IMR-90 (cell line): ENCODE measurements around the gene MTHFD2. TPM values are rescaled to one million over a fixed set of nuclear protein-coding genes. Genes with fewer than 3 reads are reported as not detected.

Experiments
- ATAC-seq: fragments of 200-7000 bp; cut with Tn5 transposase; 2 replicates; pipeline ENCODE4 v1.9.1; 2020; ENCODE audit warnings: low read depth, mild to moderate bottlenecking, moderate library complexity
- BruUV-seq: library from RNA; stranded (reverse); fragments of 400-500 nt; replicated peaks from 2 replicates; lab custom pipeline; 2021; lab: Mats Ljungman, UMichigan
- CTCF ChIA-PET: fragments of 300-600 bp; formaldehyde crosslinking; extraction: SDS; loops from one replicate; lab custom pipeline; 2021; ENCODE audit warnings: antibody characterized with exemption; lab: Yijun Ruan, JAX
- POLR2A ChIA-PET: fragments of 300-600 bp; sonication (Branson Sonifier 250); formaldehyde crosslinking; loops from one replicate; lab custom pipeline; 2022; ENCODE audit warnings: antibody characterized with exemption; ENCODE audit not compliant: unreplicated experiment; lab: Charles Lee
- DNase-seq: peaks from one replicate; pipeline ENCODE4 v3.0.0; 2013
- H2AFZ ChIP-seq: replicated peaks from 2 replicates; pipeline ENCODE3; 2013; ENCODE audit warnings: low read length, mild to moderate bottlenecking; ENCODE audit not compliant: poor library complexity
- H2AK5ac ChIP-seq: 2 replicates; pipeline ENCODE4 v1.6.1; 2013; ENCODE audit warnings: low read depth, low read length, inconsistent platforms
- H2AK9ac ChIP-seq: replicated peaks from 2 replicates; pipeline ENCODE3; 2013; ENCODE audit warnings: mild to moderate bottlenecking, low read depth, low read length, moderate library complexity; ENCODE audit not compliant: poor library complexity
- H2BK120ac ChIP-seq: 2 replicates; pipeline ENCODE4 v1.6.1; 2013; ENCODE audit warnings: low read depth, low read length, inconsistent platforms
- H2BK15ac ChIP-seq: 3 replicates; pipeline ENCODE4 v1.6.1; 2013; ENCODE audit warnings: low read depth, low read length, inconsistent platforms
- H2BK20ac ChIP-seq: 2 replicates; pipeline ENCODE4 v1.6.1; 2013; ENCODE audit warnings: low read depth, mild to moderate bottlenecking, inconsistent platforms, low read length, moderate library complexity
- H2BK5ac ChIP-seq: 2 replicates; pipeline ENCODE4 v1.6.1; 2013; ENCODE audit warnings: mild to moderate bottlenecking, low read depth, low read length, inconsistent platforms; ENCODE audit not compliant: poor library complexity, severe bottlenecking
- H3K14ac ChIP-seq: replicated peaks from 2 replicates; pipeline ENCODE4 v1.6.1; 2013; ENCODE audit warnings: low read depth, low read length, inconsistent platforms
- H3K18ac ChIP-seq: 2 replicates; pipeline ENCODE4 v1.6.1; 2013; ENCODE audit warnings: low read depth, low read length, control low read depth
- H3K23ac ChIP-seq: 2 replicates; pipeline ENCODE4 v1.6.1; 2013; ENCODE audit warnings: low read depth, low read length, inconsistent platforms
- H3K27ac ChIP-seq: 2 replicates; pipeline ENCODE4 v1.5.1; 2013; ENCODE audit warnings: mild to moderate bottlenecking, control low read depth, low read length; ENCODE audit not compliant: insufficient read depth
- H3K27me3 ChIP-seq: 2 replicates; pipeline ENCODE4 v1.6.1; 2013; ENCODE audit warnings: low read length; ENCODE audit not compliant: control insufficient read depth, insufficient read depth
- H3K36me3 ChIP-seq: 2 replicates; pipeline ENCODE4 v1.6.1; 2013; ENCODE audit warnings: low read length, mixed read lengths; ENCODE audit not compliant: control insufficient read depth, insufficient read depth
- H3K4ac ChIP-seq: 2 replicates; pipeline ENCODE4 v1.6.1; 2013; ENCODE audit warnings: low read depth, low read length, inconsistent platforms
- H3K4me1 ChIP-seq: 2 replicates; pipeline ENCODE4 v1.6.1; 2013; ENCODE audit warnings: low read length, mixed read lengths; ENCODE audit not compliant: control insufficient read depth, insufficient read depth
- H3K4me2 ChIP-seq: 2 replicates; pipeline ENCODE4 v1.6.1; 2013; ENCODE audit warnings: low read depth, mild to moderate bottlenecking, control low read depth, low read length, moderate library complexity
- H3K4me3 ChIP-seq: 2 replicates; pipeline ENCODE4 v1.5.1; 2013; ENCODE audit warnings: low read depth, mild to moderate bottlenecking, control low read depth, low read length, moderate library complexity; ENCODE audit not compliant: insufficient read depth
- H3K56ac ChIP-seq: 2 replicates; pipeline ENCODE4 v1.6.1; 2013; ENCODE audit warnings: low read length, inconsistent platforms; ENCODE audit not compliant: insufficient read depth; ENCODE audit errors: extremely low read depth
- H3K79me1 ChIP-seq, 2 experiments: 2 replicates each; pipeline ENCODE4 v1.6.1; 2013; ENCODE audit warnings: low read length in 2 of 2, inconsistent platforms in 1 of 2, low read depth in 1 of 2
- H3K9ac ChIP-seq: 2 replicates; pipeline ENCODE4 v1.6.1; 2013; ENCODE audit warnings: low read depth, low read length, control low read depth
- H3K9me1 ChIP-seq: 2 replicates; pipeline ENCODE4 v1.6.1; 2013; ENCODE audit warnings: low read length, inconsistent platforms; ENCODE audit not compliant: insufficient read depth
- H3K9me3 ChIP-seq: 2 replicates; pipeline ENCODE4 v1.6.1; 2013; ENCODE audit warnings: low read length; ENCODE audit not compliant: control insufficient read depth, insufficient read depth
- H4K20me1 ChIP-seq: 2 replicates; pipeline ENCODE4 v1.6.1; 2013; ENCODE audit warnings: low read length, inconsistent platforms; ENCODE audit not compliant: insufficient read depth
- H4K5ac ChIP-seq: 2 replicates; pipeline ENCODE4 v1.6.1; 2013; ENCODE audit warnings: mild to moderate bottlenecking, low read depth, low read length, control low read depth
- H4K8ac ChIP-seq, 2 experiments: 2 replicates each; pipeline ENCODE4 v1.6.1; 2013; ENCODE audit warnings: low read depth in 2 of 2, low read length in 2 of 2, control low read depth in 1 of 2, inconsistent platforms in 1 of 2
- H4K91ac ChIP-seq: 2 replicates; pipeline ENCODE4 v1.6.1; 2013; ENCODE audit warnings: low read depth, low read length, inconsistent platforms; ENCODE audit not compliant: insufficient read depth
- BHLHE40 ChIP-seq: fragments of 150-350 bp; IDR thresholded peaks from 2 replicates; pipeline ENCODE4 v1.6.1; 2016; ENCODE audit warnings: mild to moderate bottlenecking, low read depth, low read length
- CEBPB ChIP-seq: IDR thresholded peaks from 2 replicates; pipeline ENCODE4 v1.6.1; 2012; ENCODE audit warnings: low read depth, low read length, improper control_type of control experiment
- CHD1 ChIP-seq: IDR thresholded peaks from 2 replicates; pipeline ENCODE4 v1.6.1; 2012; ENCODE audit warnings: low read depth, low read length, improper control_type of control experiment
- CTCF ChIP-seq: conservative IDR thresholded peaks from 2 replicates; pipeline ENCODE4 v1.5.1; 2012; ENCODE audit warnings: mild to moderate bottlenecking, low read depth, low read length, improper control_type of control experiment
- ELK1 ChIP-seq: fragments of 150-350 bp; IDR thresholded peaks from 2 replicates; pipeline ENCODE4 v1.6.1; 2016; ENCODE audit warnings: low read depth, mild to moderate bottlenecking, low read length, moderate library complexity, borderline replicate concordance
- FOS ChIP-seq: fragments of 150-350 bp; IDR thresholded peaks from 2 replicates; pipeline ENCODE4 v1.6.1; 2016; ENCODE audit warnings: low read depth, low read length
- MAFK ChIP-seq: IDR thresholded peaks from 2 replicates; pipeline ENCODE4 v1.6.1; 2012; ENCODE audit warnings: low read depth, low read length, improper control_type of control experiment
- MAZ ChIP-seq: IDR thresholded peaks from 2 replicates; pipeline ENCODE4 v1.6.1; 2012; ENCODE audit warnings: low read depth, mild to moderate bottlenecking, low read length, improper control_type of control experiment, moderate library complexity, borderline replicate concordance
- MXI1 ChIP-seq: IDR thresholded peaks from 2 replicates; pipeline ENCODE4 v1.6.1; 2012; ENCODE audit warnings: low read depth, mild to moderate bottlenecking, low read length, moderate library complexity, borderline replicate concordance
- NFE2L2 ChIP-seq: fragments of 150-350 bp; IDR thresholded peaks from 2 replicates; pipeline ENCODE4 v1.6.1; 2016; ENCODE audit warnings: low read depth, mild to moderate bottlenecking, low read length
- RAD21 ChIP-seq: IDR thresholded peaks from 2 replicates; pipeline ENCODE4 v1.6.1; 2012; ENCODE audit warnings: low read length, improper control_type of control experiment
- RCOR1 ChIP-seq: IDR thresholded peaks from 2 replicates; pipeline ENCODE4 v1.6.1; 2012; ENCODE audit warnings: mild to moderate bottlenecking, low read length, improper control_type of control experiment; ENCODE audit not compliant: insufficient replicate concordance
- RFX5 ChIP-seq: IDR thresholded peaks from 2 replicates; pipeline ENCODE4 v1.8.0; 2012; ENCODE audit warnings: low read depth, mild to moderate bottlenecking, low read length, moderate library complexity
- SMC3 ChIP-seq: fragments of 150-350 bp; IDR thresholded peaks from 2 replicates; pipeline ENCODE4 v1.6.1; 2016; ENCODE audit warnings: low read depth, mild to moderate bottlenecking, antibody characterized with exemption, low read length, moderate library complexity
- WGBS, 2 experiments: methylation state at CpG; one replicate each; pipeline versions ENCODE4 v1.1.5 to v1.1.7; 2013; ENCODE audit warnings: missing lambda C conversion rate in 2 of 2; ENCODE audit not compliant: insufficient read length in 1 of 2; ENCODE audit errors: extremely low coverage in 2 of 2; 5-methylcytosine and 5-hydroxymethylcytosine counted together
- dilution Hi-C: fragments of 300-500 bp; cut with HindIII; formaldehyde crosslinking; loops from one replicate; pipeline ENCODE4 v1.14.3; 2018; ENCODE audit warnings: low sequenced_read_pairs; ENCODE audit not compliant: unreplicated experiment
- in situ Hi-C: fragments of 300-500 bp; cut with MboI; formaldehyde crosslinking; loops from 3 replicates; pipeline ENCODE4 v1.14.3; 2019; ENCODE audit warnings: low sequenced_read_pairs, inconsistent platforms, mixed read lengths
- intact Hi-C: fragments of 100-400 bp; cut with micrococcal nuclease; formaldehyde crosslinking; loops from 2 replicates; pipeline ENCODE4 v1.10.0; 2022
- polyA plus RNA-seq, 3 experiments: library from polyadenylated mRNA; depleted of rRNA; stranded (reverse); fragments of >200 nt; gene quantifications; 2 replicates each; pipeline ENCODE4 v1.2.3, GENCODE V29; 2012; ENCODE audit warnings: low replicate concordance in 1 of 3
- total RNA-seq: library from RNA; depleted of rRNA; stranded (reverse); fragments of >200 nt; gene quantifications from 2 replicates; pipeline ENCODE4 v1.2.3, GENCODE V29; 2012
- TF ChIP-seq, protein P1 (sequence below): fragments of 150-350 bp; IDR thresholded peaks from 2 replicates; pipeline ENCODE4 v1.6.1; 2017; ENCODE audit warnings: mild to moderate bottlenecking, antibody characterized with exemption, low read length, low read depth

Gene MTHFD2
- total and polyA plus RNA-seq, 2 of the 4 experiments (the other 2 are of a cell fraction), result 66.8 to 122 TPM

DNA sequence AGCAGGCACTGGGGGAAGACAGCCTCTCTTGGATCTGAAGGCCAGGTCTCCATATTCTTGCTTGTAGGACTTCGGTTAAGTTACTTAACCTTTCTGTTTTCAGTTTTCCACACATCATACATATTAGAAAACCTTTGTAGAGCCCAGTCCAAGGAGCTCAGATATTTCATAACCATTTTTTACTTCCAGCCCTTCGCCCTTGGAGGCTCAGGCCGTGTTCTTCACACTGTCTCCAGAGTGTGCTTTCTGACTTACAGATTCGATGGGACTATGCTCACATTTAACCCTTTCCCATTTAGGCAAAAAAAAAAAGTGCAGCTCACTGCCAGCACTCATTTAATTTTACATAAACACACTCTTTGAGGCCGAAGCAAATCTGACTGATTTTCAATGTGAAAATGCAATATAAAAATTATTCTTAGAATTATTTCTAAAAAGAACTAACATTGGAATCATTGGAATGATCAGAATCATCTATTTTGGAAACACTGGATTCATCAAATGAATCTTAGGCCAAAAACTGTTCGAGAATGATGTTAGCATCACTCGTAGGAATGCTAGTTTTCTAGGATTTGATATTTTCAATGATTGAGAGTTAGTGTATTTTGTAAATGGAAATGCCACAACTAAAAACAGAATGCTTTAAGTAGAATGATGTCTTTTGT lies 55.0 kb downstream of the MTHFD2 start:
- Histone ChIP-seq H4K5ac (no peak overlapping the region), H3K4me1 (no peaks in the 10 kb centered on the region), H3K27ac (no peak overlapping the region), H3K36me3 (no peaks in the 10 kb centered on the region), H2BK15ac (no peak overlapping the region), H2AFZ (no peak overlapping the region), H4K20me1 (no peaks in the 10 kb centered on the region), H3K9ac (no peak overlapping the region), H3K4me2 (no peak overlapping the region), H3K9me3 (no peaks in the 10 kb centered on the region), H3K14ac (no peak overlapping the region), H3K4ac (no peak overlapping the region), H2AK9ac (no peak overlapping the region), H3K9me1 (no peaks in the 10 kb centered on the region), H3K18ac (no peak overlapping the region), H4K8ac (no peak overlapping the region), H2AK5ac (no peak overlapping the region), H2BK120ac (no peak overlapping the region), H3K56ac (no peak overlapping the region), H2BK20ac (no peak overlapping the region), H3K4me3 (no peak overlapping the region), H4K91ac (no peak overlapping the region), H3K27me3 (peaks cover 38% of the 10 kb centered on the region; the same call in 1 of the 2 replicates), H3K79me1 (no peaks in the 10 kb centered on the region), H2BK5ac (no peak overlapping the region), H3K23ac (no peak overlapping the region)
- DNase-seq (no peak), ATAC-seq (no peak)
- ChIA-PET CTCF (interaction anchor here (1.4 kb wide), 1 partner anchor 82 kb away, joined by 9 read pairs; no protein-coding TSS in a partner anchor), POLR2A (no interaction called here)
- in situ Hi-C loops (loop anchor here (5.0 kb wide), 1 partner anchor 84 kb away; no protein-coding TSS in a partner anchor), intact Hi-C loops (loop anchor here (5.0 kb wide), 1 partner anchor 324 kb away; no protein-coding TSS in a partner anchor), dilution Hi-C loops (no loop called here)
- TF ChIP-seq RFX5 (no peak), RAD21 (no peak), CTCF (no peak), FOS (no peak), BHLHE40 (no peak), NFE2L2 (no peak), RCOR1 (no peak), MAFK (no peak), CHD1 (no peak), SMC3 (no peak), CEBPB (no peak), ELK1 (no peak), MXI1 (no peak), MAZ (no peak)
- TF ChIP-seq, protein P1, sequence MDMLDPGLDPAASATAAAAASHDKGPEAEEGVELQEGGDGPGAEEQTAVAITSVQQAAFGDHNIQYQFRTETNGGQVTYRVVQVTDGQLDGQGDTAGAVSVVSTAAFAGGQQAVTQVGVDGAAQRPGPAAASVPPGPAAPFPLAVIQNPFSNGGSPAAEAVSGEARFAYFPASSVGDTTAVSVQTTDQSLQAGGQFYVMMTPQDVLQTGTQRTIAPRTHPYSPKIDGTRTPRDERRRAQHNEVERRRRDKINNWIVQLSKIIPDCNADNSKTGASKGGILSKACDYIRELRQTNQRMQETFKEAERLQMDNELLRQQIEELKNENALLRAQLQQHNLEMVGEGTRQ, result no peak
- BruUV-seq, result no TSS peak
- 65% methylated on average over 3 of the region's 7 CpGs; no CpG with 5 or more reads in 1 of the 2 experiments for WGBS, 2 experiments
